Upper lobe of right lung (tissue), 1 donor: ENCODE measurements around the gene OR9K2. TPM values are rescaled to one million over a fixed set of nuclear protein-coding genes. Genes with fewer than 3 reads are reported as not detected.

ENCODE experiments used
- ATAC-seq: fragments of 200-7000 bp; cut with Tn5 transposase; one replicate; pipeline ENCODE4 v1.9.1; 2020; ENCODE audit warnings: mild to moderate bottlenecking, moderate library complexity
- DNase-seq: peaks from one replicate; pipeline ENCODE4 v3.0.0-alpha.2; 2020
- H3K27ac ChIP-seq: fragments of 200-600 bp; one replicate; pipeline ENCODE4 v1.8.0; 2022
- H3K27me3 ChIP-seq: fragments of 200-600 bp; one replicate; pipeline ENCODE4 v1.8.0; 2022; ENCODE audit warnings: mild to moderate bottlenecking
- H3K36me3 ChIP-seq: fragments of 200-600 bp; one replicate; pipeline ENCODE4 v1.8.0; 2022
- H3K4me1 ChIP-seq: fragments of 200-600 bp; one replicate; pipeline ENCODE4 v1.8.0; 2022
- H3K4me3 ChIP-seq: fragments of 200-600 bp; one replicate; pipeline ENCODE4 v1.8.0; 2022; ENCODE audit warnings: mild to moderate bottlenecking
- H3K9me3 ChIP-seq: fragments of 200-600 bp; one replicate; pipeline ENCODE4 v1.8.0; 2022
- CTCF ChIP-seq: fragments of 200-600 bp; IDR thresholded peaks from one replicate; pipeline ENCODE4 v1.8.0; 2022; ENCODE audit warnings: antibody characterized with exemption
- intact Hi-C: fragments of 100-400 bp; cut with DNase I; formaldehyde crosslinking; loops from one replicate; pipeline ENCODE4 v1.11.0; 2022
- long read RNA-seq: library from polyadenylated mRNA; unstranded; transcript quantifications from one replicate; pipeline ENCODE4 v2.0.0, GENCODE V29; 2021
- total RNA-seq: library from RNA; stranded (reverse); fragmentation: NEBNext Ultra II Directional; extraction: Animal tissue kit (Norgen Biotek cat#: 25700); gene quantifications from one replicate; pipeline ENCODE4 v1.2.1, GENCODE V29; 2021
- donor health status: DM: no; HTN: yes; CAD: no; lungs with severe emphysema.

The OR9K2 gene, protein sequence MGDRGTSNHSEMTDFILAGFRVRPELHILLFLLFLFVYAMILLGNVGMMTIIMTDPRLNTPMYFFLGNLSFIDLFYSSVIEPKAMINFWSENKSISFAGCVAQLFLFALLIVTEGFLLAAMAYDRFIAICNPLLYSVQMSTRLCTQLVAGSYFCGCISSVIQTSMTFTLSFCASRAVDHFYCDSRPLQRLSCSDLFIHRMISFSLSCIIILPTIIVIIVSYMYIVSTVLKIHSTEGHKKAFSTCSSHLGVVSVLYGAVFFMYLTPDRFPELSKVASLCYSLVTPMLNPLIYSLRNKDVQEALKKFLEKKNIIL
- total RNA-seq = not detected
- long read RNA-seq = 0 reads

GRCh38 chr12:55126106-55126505, at the start of gene OR9K2:
OR9K2 (plus strand) TSS chr12:55126406; CDS start chr12:55129835, 3,429 bp downstream.
- Histone ChIP-seq H3K27me3 (no peaks in the 10 kb centered on the region), H3K36me3 (no peaks in the 10 kb centered on the region), H3K27ac (no peak within 1 kb of the TSS), H3K4me1 (no peaks in the 10 kb centered on the region), H3K9me3 (no peaks in the 10 kb centered on the region), H3K4me3 (no peak within 1 kb of the TSS)
- no peak for DNase-seq
- TF ChIP-seq CTCF = no peak
- no peak for ATAC-seq
- intact Hi-C loops = no loop called here

GRCh38 chr12:55092579-55092978, 33.6 kb upstream of the OR9K2 start:
- no peaks in the 10 kb centered on the region for H3K36me3 ChIP-seq
- ATAC-seq (no peak), DNase-seq (no peak)
- no peak overlapping the region for H3K4me3 ChIP-seq
- no peaks in the 10 kb centered on the region for H3K27me3 ChIP-seq
- no peak for TF ChIP-seq CTCF
- H3K27ac ChIP-seq = no peak overlapping the region
- intact Hi-C loops = no loop called here
- H3K9me3 ChIP-seq = no peaks in the 10 kb centered on the region
- no peaks in the 10 kb centered on the region for H3K4me1 ChIP-seq

- Histone ChIP-seq H3K4me1 (no peaks in the 10 kb centered on the region), H3K4me3 (no peak overlapping the region), H3K27me3 (no peaks in the 10 kb centered on the region), H3K36me3 (no peaks in the 10 kb centered on the region), H3K27ac (no peak overlapping the region), H3K9me3 (no peaks in the 10 kb centered on the region)
- DNase-seq (no peak), ATAC-seq (no peak)
- intact Hi-C loops = no loop called here
- TF ChIP-seq CTCF = no peak
Observed at GRCh38 chr12:55112378-55112875, 13.8 kb upstream of the OR9K2 start.

DNA sequence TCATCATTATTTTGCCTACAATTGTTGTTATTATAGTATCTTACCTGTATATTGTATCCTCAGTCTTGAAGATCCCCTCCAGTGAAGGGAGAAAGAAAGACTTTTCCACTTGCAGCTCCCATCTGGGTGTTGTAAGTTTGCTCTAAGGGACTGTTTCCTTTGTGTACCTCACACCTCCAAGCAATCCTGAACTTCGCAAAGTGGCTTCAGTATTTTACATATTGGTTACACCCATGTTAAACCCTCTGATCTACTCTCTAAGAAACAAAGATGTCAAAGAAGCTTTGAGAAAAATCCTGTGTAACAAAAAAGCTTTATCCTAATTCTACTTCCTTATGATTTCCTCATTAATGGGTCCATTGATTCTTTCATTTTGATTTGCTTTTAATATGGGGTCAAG, 10.1 kb upstream of the OR9K2 start:
- Histone ChIP-seq H3K4me3 (no peak overlapping the region), H3K27me3 (no peaks in the 10 kb centered on the region), H3K9me3 (no peaks in the 10 kb centered on the region), H3K27ac (no peak overlapping the region), H3K4me1 (no peaks in the 10 kb centered on the region), H3K36me3 (no peaks in the 10 kb centered on the region)
- no peak for ATAC-seq
- DNase-seq = no peak
- intact Hi-C loops = no loop called here
- TF ChIP-seq CTCF = no peak

GRCh38 chr12:55132816-55133215, 6.6 kb downstream of the OR9K2 start:
- intact Hi-C loops = no loop called here
- no peak for DNase-seq
- ATAC-seq = no peak
- no peaks in the 10 kb centered on the region for H3K27me3 ChIP-seq
- no peak overlapping the region for H3K27ac ChIP-seq
- no peak for TF ChIP-seq CTCF
- H3K36me3 ChIP-seq = no peaks in the 10 kb centered on the region
- no peaks in the 10 kb centered on the region for H3K4me1 ChIP-seq
- H3K9me3 ChIP-seq = no peaks in the 10 kb centered on the region
- no peak overlapping the region for H3K4me3 ChIP-seq
